Measurements from ENCODE around the gene ZNFX1.
"Not testable (repeated sequence)": the region's sequence is repeated elsewhere in the genome, so short reads cannot be mapped to it uniquely, and the experiment has no call there.

ZNFX1 gene

DNA sequence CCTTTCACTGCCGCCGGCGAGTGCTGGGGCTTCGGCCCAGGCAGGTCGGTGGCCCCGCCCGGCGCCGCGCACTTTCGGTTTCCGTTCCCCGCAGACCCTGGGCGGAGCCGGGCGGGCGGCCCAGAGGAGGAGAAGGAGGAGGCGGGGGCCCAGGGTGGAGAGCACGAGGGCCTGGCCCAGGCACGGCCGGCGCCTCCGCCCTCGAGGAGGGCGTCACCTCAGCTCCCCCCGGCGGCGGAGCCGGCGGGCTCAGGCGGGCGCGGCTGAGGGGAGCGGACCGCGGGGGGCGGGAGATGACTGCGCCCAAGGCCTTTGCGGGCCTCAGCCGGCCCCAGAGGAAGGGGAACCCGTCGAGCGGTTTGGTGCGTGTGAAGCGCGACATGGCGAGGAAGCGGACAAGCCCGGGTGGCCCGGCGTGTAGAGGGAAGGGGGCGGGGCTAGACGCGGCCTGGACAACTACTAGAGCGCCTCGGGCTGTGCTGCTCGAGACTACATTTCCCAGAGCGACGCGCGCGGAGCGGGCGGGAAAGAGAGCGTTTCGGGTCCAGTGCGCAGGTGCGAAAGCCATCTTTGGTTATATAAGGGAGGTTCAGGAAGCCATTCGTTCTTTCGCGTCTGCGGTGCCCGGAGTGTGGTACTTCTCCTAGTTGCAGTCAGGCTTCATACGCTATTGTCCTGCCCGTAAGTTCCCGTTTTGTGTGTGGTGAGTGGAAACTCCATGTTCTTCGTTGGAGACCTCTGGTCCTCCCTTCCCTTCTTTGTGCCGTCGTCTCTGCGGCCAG is at the start of gene ZNFX1:
TSS of gene ZNFX1 (minus strand) at position 22 of the 782 bp plus-strand sequence. CDS start 2,218 bp downstream, outside the sequence.
- DNase-seq (ENCODE audit: low spot score): peak; percentile 98

DNA sequence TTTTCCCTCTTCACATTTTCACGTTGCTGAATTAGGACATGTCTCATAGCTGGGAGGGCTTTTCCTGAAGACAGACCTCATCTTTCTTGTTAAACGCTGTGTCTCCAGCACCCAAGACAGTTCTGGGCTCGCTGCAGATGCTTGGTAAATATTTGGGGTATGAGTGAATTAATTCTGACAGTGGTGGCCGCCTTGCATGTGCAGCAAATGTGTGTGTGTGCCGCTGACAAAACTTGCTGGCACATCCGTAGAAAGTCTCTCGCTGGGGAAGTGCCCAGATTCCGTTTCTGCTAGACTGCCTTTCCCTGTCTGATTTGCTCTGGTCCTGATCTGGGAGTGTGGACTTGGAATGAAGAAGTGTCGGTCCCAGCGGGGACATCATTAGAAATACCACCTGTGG is 48.2 kb upstream of the ZNFX1 start:
- peak; percentile 72 for DNase-seq (ENCODE audit: low spot score)

DNA sequence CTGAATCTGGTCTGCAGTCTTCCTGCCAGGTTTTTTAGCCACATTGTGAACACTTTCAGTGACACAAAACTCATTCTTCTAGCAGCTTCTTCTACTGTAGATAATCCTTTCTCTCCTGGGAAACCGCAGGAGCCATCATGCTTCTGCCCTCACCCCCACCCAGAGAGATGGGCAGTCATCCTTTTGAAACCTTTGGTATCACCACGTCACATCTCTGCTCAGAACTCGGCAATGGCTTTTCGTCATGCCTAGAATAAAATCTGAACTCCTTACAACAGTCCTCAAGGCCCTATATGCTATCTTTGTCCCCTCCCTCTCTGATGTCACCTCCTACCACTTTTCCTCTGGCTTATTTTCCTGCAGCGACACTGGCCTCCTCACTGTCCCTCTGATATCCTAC is 46.4 kb upstream of the ZNFX1 start:
- no peak for DNase-seq (ENCODE audit: low spot score)

GRCh38 chr20:49323622-49324238 is 45.9 kb upstream of the ZNFX1 start:
- peak; percentile 81 for DNase-seq (ENCODE audit: low spot score)

DNA sequence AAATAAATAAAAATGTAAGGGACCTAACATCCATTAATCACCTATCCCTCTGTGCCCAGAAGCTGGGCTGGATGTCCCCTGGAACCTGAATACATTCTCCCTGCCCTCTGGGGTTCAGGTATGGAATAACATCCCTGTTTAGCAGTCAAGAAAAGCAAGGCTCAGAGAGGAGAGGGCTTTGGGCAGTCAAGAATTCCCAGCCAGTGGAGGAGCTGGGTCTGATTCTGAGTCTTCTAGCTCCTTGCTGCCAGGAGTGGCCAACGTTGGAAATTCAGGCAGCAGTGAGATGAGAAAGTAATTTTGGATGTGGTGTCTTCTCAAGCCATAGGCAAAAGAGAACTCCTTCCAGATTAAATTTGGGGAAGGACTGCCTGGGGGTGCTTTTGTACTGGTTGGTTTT is 42.6 kb upstream of the ZNFX1 start:
- DNase-seq (ENCODE audit: low spot score): peak; percentile 67

- DNase-seq (ENCODE audit: low spot score): no peak
Measured at GRCh38 chr20:49319208-49319809, 41.5 kb upstream of the ZNFX1 start.

GRCh38 chr20:49318430-49319207 is 40.8 kb upstream of the ZNFX1 start:
- peak; percentile 19 for DNase-seq (ENCODE audit: low spot score)

DNA sequence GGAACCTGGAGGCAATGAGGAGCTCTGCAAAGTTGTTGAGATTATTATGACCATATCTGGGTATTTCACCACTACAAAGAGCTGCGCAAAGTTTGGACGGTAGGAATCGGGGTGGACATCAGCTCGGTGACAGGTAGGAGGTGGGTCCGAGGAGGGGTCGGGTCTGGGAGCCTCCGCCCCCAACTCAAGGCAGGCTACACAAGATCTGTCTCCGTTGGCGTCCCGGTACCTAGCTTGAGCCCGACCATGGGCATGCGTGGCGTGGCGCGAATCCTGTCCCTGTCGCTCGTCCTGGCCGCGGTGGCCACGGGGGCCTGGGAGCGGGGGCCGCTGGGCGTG is 40.2 kb upstream of the ZNFX1 start:
- DNase-seq (ENCODE audit: low spot score): no peak

GRCh38 chr20:49316704-49317103 is 38.8 kb upstream of the ZNFX1 start:
- DNase-seq (ENCODE audit: low spot score): no peak

DNA sequence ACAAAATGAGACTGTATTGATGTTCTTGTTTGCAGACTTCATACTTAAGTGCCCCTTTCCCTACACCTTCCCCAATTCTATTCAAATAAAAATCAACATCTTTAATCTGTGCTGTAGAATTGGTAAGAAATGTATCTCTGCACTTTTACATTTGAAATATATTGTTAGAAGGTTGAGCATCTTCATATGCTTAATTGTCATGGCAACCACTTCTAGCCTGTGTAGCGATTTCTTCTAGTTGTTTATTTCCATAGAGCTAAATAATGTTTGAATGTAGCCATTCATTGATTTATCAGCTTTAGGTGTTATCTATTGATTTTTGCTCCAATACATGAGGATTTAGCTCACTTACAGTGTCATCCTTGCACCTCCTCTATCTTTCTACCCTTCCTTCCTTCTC is 37.7 kb upstream of the ZNFX1 start:
- DNase-seq (ENCODE audit: low spot score): no peak

DNA sequence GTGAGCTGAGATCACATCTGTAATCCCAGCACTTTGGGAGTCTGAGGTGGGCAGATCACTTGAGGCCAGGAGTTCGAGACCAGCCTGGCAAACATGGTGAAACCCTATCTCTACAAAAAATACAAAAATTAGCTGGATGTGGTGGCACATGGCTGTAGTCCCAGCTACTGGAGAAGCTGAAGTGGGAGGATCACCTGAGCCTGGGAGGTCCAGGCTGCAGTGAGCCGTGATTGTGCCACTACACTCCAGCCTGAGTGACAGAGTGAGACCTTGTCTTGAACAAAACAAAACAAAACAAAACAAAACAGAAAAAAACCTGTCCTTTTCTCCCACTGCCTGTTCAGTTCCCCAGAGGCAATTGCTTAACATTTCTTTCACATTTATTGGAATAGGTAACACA is 36.2 kb upstream of the ZNFX1 start:
- not testable (repeated sequence) for DNase-seq (ENCODE audit: low spot score)

DNA sequence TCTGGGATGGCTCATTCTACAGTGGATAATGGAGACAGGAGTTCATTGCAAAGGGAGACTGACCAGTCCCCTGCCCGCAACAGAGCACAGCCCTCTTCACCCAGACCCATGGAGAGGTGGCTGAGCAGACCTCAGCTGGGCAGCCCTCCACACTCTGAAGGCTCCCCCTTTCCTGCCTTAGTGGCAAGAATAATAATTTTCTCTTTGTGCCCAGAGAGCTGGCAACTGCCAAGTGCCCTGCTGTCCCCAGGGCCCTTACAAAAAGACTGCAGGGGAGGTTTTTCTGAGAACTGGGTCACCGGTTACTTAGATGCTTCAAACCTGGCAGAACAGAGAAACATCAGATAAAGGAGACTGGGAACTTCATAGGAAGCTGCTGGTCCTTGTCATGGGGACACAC is 35.4 kb upstream of the ZNFX1 start:
- no peak for DNase-seq (ENCODE audit: low spot score)

DNA sequence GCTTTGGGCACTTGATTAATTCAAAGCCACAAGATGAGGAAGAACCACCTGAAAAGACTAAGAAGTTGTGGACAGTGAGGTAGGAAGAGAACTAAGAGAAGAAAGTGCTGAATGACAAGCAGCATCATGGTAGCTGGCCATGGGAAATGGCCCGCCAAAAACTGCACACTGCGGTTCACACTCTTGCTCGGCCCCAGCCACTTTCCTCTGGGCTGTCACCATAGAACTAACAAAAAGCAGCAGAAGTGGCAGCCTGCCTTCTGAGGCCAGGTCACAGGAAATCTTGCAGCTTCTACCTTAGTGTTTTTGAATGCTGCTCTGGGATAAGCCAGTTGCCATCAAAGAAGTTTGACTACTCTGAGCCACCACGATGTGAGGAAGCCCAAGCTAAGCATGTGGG is 34.8 kb upstream of the ZNFX1 start:
- no peak for DNase-seq (ENCODE audit: low spot score)

DNA sequence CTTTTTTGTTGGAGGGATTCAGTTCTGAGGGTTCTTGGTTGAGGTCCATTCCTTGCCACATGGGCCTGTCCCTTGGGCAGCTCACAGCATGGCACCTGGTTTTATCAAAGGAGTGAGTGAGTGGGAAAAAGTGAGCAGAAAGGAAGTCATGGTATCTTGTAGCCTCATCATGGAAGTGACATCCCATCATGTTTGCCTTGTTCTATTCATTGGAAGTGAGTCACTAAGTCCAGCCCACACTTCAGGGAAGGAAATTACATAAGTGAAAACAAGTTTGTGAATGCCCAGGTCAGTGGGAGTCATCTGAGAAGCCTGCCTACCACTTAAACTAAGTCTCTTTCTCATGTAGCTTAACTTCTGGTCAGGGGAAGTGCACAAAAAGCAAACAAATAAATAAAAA is 32.8 kb upstream of the ZNFX1 start:
- no peak for DNase-seq (ENCODE audit: low spot score)

DNA sequence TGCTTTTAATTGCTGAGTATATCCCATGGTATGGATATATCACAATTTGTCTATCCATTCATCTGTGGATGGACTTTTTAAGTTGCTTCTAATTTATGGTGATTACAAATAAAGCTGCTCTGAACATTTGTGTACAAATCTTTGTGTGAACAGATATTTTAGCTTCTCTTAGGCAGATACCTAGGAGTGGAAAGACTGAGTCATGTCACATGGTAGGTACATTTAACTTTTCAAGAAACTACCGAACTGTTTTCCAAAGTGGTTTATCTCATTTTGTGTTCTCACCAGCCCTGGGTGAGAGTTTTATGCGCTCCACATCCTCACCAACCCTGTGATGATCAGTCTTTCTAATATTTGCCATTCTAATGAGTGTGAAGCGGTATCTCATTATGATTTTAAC is 31.0 kb upstream of the ZNFX1 start:
- no peak for DNase-seq (ENCODE audit: low spot score)

DNA sequence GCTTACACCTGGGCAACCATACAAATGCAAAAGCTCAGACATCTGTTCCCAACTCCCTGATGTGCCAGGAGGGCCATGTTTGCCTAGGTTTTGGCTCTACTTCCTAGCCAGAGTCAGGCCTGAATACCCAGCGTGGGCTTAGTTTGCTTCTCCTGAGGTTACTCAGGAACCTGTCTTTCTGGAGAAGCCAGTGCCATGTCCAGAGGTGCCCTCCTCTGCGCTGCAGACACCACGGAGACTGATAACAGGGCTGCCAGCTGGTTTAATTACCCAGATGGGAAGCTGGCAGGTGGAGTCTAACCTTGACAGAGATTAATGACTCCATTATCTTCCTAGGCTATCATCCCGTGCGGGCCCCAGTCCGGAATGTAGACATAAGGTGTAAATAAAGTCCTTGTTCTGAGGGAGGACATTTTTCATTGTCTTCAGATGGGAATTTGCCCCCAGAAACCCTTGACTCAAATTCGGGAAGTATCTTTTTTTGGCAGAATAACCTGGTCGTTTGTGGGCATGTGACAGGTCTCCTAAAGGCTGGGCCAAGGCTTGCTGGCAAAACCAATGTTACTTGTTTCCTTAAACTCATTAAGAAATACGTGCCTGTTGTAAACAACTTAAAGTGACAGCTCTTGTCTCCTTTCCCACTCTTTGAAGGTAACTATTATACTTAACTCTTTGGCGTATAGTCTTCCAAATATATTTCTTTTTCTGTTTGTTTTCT is 29.2 kb upstream of the ZNFX1 start:
- DNase-seq (ENCODE audit: low spot score): no peak

DNA sequence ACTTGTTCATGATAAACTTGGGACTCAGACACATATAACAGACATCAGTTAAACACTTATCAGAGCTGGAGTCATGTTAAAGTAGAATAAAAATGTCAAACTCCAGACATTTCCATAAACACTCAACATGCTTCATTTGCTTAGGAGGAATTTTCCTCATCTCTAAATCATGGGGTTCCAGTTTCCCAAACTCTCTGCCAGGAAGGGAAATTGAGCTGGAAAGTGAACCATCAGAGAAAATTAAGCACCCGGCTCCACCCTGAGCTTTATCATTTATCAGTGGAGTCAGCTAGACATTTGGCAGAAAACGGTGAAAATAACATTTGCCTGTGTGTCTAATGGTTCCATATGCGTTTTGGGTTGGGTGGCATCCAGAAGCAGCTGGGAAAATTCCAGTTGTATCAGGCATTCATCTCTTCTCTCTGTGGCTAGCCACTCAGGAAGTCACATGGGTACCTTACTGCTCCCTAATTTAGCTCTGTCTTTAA is 25.3 kb upstream of the ZNFX1 start:
- DNase-seq (ENCODE audit: low spot score): peak; percentile 77

- DNase-seq (ENCODE audit: low spot score): no peak
Measured at GRCh38 chr20:49297605-49298530, 20.0 kb upstream of the ZNFX1 start.

DNA sequence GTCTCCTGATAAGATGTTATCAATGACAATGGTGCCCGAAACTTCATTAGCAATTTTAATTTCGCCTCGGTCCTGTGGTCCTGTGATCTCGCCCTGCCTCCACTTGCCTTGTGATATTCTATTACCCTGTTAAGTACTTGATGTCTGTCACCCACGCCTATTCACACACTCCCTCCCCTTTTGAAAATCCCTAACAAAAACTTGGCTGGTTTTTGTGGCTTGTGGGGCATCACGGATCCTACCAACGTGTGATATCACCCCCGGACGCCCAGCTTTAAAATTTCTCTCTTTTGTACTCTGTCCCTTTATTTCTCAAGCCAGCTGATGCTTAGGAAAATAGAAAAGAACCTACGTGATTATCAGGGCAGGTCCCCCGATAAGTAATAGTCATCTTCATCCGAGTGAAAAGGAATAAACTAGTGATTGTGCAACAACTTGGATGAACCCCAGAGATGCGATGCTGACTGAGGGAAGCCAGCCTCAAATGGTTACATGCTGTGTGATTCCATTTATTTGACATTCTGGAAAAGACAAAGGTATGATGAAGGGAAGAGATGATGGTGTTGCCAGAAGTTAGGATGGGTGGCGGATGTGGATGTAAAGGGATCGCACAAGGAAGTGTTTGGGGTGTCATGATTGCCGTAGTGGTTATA is 16.3 kb upstream of the ZNFX1 start:
- not testable (repeated sequence) for DNase-seq (ENCODE audit: low spot score)

- DNase-seq (ENCODE audit: low spot score): no peak
Measured at GRCh38 chr20:49293122-49293521, 15.3 kb upstream of the ZNFX1 start.
